Kidney epithelial cell (primary cell): ENCODE measurements around the gene UCP2. TPM values are rescaled to one million over a fixed set of nuclear protein-coding genes. Genes with fewer than 3 reads are reported as not detected.

ENCODE experiments used
- DNase-seq: peaks from one replicate; pipeline ENCODE4 v3.0.0-alpha.2; 2010; ENCODE audit warnings: low read depth
- H3K27me3 ChIP-seq: 2 replicates; pipeline ENCODE4 v1.6.0; 2011; ENCODE audit warnings: low read length; ENCODE audit not compliant: control insufficient read depth, insufficient read depth
- H3K36me3 ChIP-seq: 2 replicates; pipeline ENCODE4 v1.5.1; 2011; ENCODE audit warnings: low read length; ENCODE audit not compliant: control insufficient read depth, insufficient read depth
- H3K4me3 ChIP-seq: 2 replicates; pipeline ENCODE4 v1.5.1; 2011; ENCODE audit warnings: low read depth, mild to moderate bottlenecking, control low read depth, low read length
- total RNA-seq: library from RNA; depleted of rRNA; stranded (reverse); fragments of >200 nt; gene quantifications from 2 replicates; pipeline ENCODE4 v1.2.3, GENCODE V29; 2015
- TF ChIP-seq, protein P1 (sequence below): IDR thresholded peaks from 2 replicates; pipeline ENCODE4 v1.5.1; 2011; ENCODE audit warnings: mild to moderate bottlenecking, moderate library complexity, low read length, control low read depth, inconsistent platforms; ENCODE audit not compliant: insufficient read depth, poor library complexity, severe bottlenecking

Gene UCP2
- total RNA-seq, 1 donor from 2014 or later = 13.0 TPM

DNA sequence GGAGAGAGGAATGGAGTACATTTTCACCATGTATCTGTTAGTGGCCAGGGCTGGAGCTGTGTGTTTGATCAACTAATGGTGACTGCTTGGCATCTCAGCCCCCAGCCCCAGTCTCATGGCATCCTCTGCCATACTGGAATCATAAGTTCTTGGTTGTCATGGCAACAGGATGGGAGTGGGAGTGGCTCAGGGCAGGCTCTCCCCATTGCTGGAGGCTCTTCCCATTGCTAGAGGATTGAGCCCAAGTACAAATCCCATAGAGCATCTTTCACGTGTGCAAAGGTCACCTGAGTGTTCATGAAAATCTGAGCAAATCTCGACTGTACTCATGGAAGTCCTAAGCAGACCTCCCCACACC, 16.9 kb downstream of the UCP2 start:
- TF ChIP-seq, protein P1, sequence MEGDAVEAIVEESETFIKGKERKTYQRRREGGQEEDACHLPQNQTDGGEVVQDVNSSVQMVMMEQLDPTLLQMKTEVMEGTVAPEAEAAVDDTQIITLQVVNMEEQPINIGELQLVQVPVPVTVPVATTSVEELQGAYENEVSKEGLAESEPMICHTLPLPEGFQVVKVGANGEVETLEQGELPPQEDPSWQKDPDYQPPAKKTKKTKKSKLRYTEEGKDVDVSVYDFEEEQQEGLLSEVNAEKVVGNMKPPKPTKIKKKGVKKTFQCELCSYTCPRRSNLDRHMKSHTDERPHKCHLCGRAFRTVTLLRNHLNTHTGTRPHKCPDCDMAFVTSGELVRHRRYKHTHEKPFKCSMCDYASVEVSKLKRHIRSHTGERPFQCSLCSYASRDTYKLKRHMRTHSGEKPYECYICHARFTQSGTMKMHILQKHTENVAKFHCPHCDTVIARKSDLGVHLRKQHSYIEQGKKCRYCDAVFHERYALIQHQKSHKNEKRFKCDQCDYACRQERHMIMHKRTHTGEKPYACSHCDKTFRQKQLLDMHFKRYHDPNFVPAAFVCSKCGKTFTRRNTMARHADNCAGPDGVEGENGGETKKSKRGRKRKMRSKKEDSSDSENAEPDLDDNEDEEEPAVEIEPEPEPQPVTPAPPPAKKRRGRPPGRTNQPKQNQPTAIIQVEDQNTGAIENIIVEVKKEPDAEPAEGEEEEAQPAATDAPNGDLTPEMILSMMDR = no peak
- Histone ChIP-seq H3K36me3 (no peaks in the 10 kb centered on the region), H3K4me3 (no peak overlapping the region), H3K27me3 (no peaks in the 10 kb centered on the region)
- no peak for DNase-seq

DNA sequence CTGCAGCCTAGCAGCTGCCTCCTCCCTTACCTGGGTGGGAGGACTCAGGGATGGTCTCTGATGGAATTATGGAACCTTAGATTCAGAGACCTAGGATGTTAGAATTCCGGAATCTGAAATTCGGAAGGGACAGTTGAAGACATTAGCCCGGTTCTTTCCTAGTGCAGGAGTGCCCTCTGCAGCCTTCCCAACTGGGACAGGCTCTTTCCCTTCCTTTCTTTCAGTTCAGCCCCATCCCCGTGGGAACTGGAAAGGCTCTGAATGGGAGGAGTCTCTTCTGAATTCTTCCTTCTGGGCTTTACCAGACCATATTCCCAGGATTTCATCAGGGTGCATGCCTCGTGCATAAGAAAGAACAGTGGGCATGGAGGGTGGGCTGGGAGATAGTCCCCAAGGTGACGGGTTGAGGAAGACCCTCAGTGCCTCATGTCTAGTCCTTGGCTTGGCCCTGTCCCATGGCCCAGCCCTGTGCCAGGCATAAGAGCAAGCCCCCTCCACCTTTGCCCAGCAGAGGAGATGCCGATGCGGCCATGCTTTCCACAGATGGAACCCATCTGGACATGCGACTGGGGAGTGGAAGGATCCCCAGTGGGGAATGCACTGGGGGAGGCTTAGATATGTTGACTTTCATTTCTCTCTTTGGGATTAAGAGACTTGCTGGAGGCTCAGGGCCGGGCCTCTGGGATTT, 17.4 kb downstream of the UCP2 start:
- no peaks in the 10 kb centered on the region for H3K27me3 ChIP-seq
- TF ChIP-seq, protein P1 = no peak

DNA sequence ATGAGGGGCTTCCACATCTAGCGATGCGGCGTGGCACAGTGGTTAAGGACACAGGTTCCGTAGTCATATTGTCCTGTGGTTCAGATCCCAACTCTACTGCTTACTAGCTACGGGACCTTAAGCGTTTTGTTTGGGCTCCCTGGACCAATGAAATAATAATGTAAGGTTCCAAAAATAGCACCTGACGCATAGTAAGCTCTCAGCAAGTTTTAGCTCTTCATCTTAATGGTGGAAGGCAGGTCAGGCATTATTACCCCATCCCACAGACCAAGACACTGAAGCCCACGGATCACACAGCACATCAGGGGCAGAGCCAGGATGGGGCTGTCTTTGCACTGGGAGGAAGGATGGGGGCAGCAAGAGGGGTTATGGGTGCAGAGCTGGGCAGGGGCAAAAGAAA, 18.8 kb downstream of the UCP2 start:
- DNase-seq = no peak
- Histone ChIP-seq H3K27me3 (no peaks in the 10 kb centered on the region), H3K4me3 (no peak overlapping the region), H3K36me3 (no peaks in the 10 kb centered on the region)
- TF ChIP-seq, protein P1 = no peak

More for the DNA sequence above, 17.4 kb downstream of the UCP2 start:
- no peak for DNase-seq
- Histone ChIP-seq H3K4me3 (no peak overlapping the region), H3K36me3 (no peaks in the 10 kb centered on the region)

- TF ChIP-seq, protein P1 = no peak
- H3K4me3 ChIP-seq = no peak overlapping the region
- DNase-seq = no peak
- peaks cover 2% of the 10 kb centered on the region for H3K27me3 ChIP-seq
- H3K36me3 ChIP-seq = no peaks in the 10 kb centered on the region
Measured at GRCh38 chr11:73962101-73962705, 20.4 kb downstream of the UCP2 start.

DNA sequence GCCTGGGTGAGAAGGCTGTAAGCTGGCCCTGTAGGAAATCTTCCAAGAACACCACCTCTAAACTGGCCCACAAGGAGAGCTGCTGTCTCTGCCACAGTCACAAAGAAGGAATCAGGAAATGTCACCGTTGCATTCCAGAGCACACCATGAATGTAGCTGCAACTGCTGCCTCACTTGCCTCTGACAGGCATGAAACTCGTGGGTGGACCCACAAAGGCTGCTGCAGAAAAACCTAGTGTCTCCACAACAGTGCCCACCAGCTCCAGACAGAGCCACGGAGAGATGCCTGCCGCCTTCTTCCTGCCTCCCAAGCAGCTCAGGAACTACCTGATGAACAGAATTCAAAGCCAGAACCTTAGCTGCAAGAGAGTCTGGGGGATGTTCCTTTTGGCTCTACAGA, 21.3 kb downstream of the UCP2 start:
- no peak for DNase-seq
- no peak overlapping the region for H3K4me3 ChIP-seq
- TF ChIP-seq, protein P1 = no peak
- peaks cover 2% of the 10 kb centered on the region for H3K27me3 ChIP-seq
- H3K36me3 ChIP-seq = no peaks in the 10 kb centered on the region

GRCh38 chr11:73958521-73959141, 24.0 kb downstream of the UCP2 start:
- TF ChIP-seq, protein P1 = no peak
- H3K36me3 ChIP-seq = no peaks in the 10 kb centered on the region
- no peak overlapping the region for H3K4me3 ChIP-seq
- DNase-seq = no peak
- peaks cover 2% of the 10 kb centered on the region for H3K27me3 ChIP-seq
